Tibial nerve (tissue), 3 donors: ENCODE results near the gene ZNF516.

Experiments used
- POLR2A ChIP-seq, 2 donors: fragments of 450-650 bp; IDR thresholded peaks; one replicate each; pipeline ENCODE4 v1.6.1; 2017; ENCODE audit warnings: antibody characterized with exemption in 2 of 2, mild to moderate bottlenecking in 2 of 2, moderate library complexity in 2 of 2
- TF ChIP-seq, protein P1 (sequence below), 5 experiments: fragments of 200-600 bp in 3 of 5; fragments of 450-650 bp in 2 of 5; sonication (generic) in 3 of 5; IDR thresholded peaks; one replicate each; pipeline ENCODE4 v1.5.1; 2016 to 2019; ENCODE audit warnings: antibody characterized with exemption in 5 of 5, mild to moderate bottlenecking in 3 of 5, moderate library complexity in 2 of 5

DNA sequence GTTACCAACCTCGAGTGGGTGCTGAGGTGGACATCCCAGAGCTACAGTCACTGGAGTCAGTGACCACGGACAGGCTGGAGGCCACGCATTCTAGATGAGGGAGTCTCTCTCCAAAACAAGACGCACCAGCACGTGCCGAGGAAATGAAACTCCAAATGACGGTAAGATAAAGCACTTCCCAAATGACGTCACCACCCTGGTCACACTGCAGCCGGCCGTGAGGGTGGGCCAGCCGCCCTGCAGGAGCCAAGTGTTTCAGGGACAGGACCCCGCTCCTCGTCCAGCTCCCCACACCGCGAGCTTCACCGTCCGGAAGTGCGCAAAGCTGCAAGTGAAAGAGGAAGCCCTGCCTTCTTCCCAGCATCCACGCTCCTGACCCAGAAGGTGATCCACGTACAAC, 99.4 kb downstream of the ZNF516 start:
- TF ChIP-seq, protein P1, sequence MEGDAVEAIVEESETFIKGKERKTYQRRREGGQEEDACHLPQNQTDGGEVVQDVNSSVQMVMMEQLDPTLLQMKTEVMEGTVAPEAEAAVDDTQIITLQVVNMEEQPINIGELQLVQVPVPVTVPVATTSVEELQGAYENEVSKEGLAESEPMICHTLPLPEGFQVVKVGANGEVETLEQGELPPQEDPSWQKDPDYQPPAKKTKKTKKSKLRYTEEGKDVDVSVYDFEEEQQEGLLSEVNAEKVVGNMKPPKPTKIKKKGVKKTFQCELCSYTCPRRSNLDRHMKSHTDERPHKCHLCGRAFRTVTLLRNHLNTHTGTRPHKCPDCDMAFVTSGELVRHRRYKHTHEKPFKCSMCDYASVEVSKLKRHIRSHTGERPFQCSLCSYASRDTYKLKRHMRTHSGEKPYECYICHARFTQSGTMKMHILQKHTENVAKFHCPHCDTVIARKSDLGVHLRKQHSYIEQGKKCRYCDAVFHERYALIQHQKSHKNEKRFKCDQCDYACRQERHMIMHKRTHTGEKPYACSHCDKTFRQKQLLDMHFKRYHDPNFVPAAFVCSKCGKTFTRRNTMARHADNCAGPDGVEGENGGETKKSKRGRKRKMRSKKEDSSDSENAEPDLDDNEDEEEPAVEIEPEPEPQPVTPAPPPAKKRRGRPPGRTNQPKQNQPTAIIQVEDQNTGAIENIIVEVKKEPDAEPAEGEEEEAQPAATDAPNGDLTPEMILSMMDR (IDR thresholded peaks at IDR 0.05), result no peak
- no peak for TF ChIP-seq POLR2A (IDR thresholded peaks at IDR 0.05)
